Measurements from ENCODE around the gene TBPL2.

DNA sequence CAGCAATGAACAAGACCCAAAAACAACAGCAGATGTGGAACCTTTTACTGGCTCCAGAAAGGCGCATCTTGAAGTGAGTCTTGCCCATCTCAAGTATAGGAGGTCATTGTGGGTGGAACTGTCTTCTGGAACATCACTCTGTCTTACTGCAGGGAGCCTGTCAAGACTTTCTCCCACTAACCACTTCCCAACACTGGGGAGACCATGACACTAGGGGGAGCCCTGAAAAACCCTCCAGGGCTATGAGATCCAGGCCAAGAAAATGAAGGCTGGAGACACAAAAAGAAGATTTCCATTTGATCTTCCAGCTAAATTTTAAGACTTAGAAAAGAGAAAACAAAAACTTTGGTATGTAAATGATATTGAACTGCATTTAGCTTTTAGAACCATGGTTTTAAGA is 15.3 kb downstream of the TBPL2 start:
- TF ChIP-seq SUZ12 (IDR thresholded peaks at IDR 0.05) (no peak), HDGF (IDR thresholded peaks at IDR 0.05; ENCODE audit: borderline replicate concordance) (no peak)

All from HEK293T (cell line).